HG03457 (cell line): ENCODE measurements around the gene CHD6.
"Not testable (repeated sequence)": the region's sequence is repeated elsewhere in the genome, so short reads cannot be mapped to it uniquely, and the experiment has no call there.

Experiments
- ATAC-seq: cut with Tn5 transposase; IDR thresholded peaks from one replicate; pipeline ENCODE4 v1.9.1; 2021; ENCODE audit warnings: moderate number of reproducible peaks; ENCODE audit not compliant: unreplicated experiment

CHD6 gene

GRCh38 chr20:41544472-41544871 lies 73.7 kb downstream of the CHD6 start:
- no peak for ATAC-seq

- ATAC-seq: no peak
These were observed 77.3 kb downstream of the CHD6 start for GRCh38 chr20:41540918-41541317.

GRCh38 chr20:41540459-41540858 lies 77.7 kb downstream of the CHD6 start:
- ATAC-seq: no peak

- ATAC-seq: no peak
These were observed 79.2 kb downstream of the CHD6 start for GRCh38 chr20:41538810-41539596.

- ATAC-seq: no peak
These were observed 80.3 kb downstream of the CHD6 start for GRCh38 chr20:41537865-41538264.

- ATAC-seq: not testable (repeated sequence)
These were observed 82.6 kb downstream of the CHD6 start for GRCh38 chr20:41535551-41535950.

GRCh38 chr20:41534842-41535241 lies 83.3 kb downstream of the CHD6 start:
- ATAC-seq: no peak

GRCh38 chr20:41534170-41534569 lies 84.0 kb downstream of the CHD6 start:
- no peak for ATAC-seq

GRCh38 chr20:41533537-41534136 lies 84.5 kb downstream of the CHD6 start:
- ATAC-seq: no peak

GRCh38 chr20:41532935-41533334 lies 85.2 kb downstream of the CHD6 start:
- no peak for ATAC-seq

- no peak for ATAC-seq
These were observed 86.5 kb downstream of the CHD6 start for GRCh38 chr20:41531518-41532275.

- ATAC-seq: no peak
These were observed 87.3 kb downstream of the CHD6 start for GRCh38 chr20:41530923-41531322.

GRCh38 chr20:41526327-41526726 lies 91.8 kb downstream of the CHD6 start:
- no peak for ATAC-seq

GRCh38 chr20:41524980-41525613 lies 93.1 kb downstream of the CHD6 start:
- no peak for ATAC-seq

- ATAC-seq: no peak
These were observed 94.3 kb downstream of the CHD6 start for GRCh38 chr20:41523857-41524256.

GRCh38 chr20:41513829-41514228 lies 104.3 kb downstream of the CHD6 start:
- ATAC-seq: no peak

GRCh38 chr20:41512624-41513023 lies 105.6 kb downstream of the CHD6 start:
- ATAC-seq: no peak

GRCh38 chr20:41510847-41511450 lies 107.2 kb downstream of the CHD6 start:
- ATAC-seq: no peak

GRCh38 chr20:41510224-41510623 lies 108.0 kb downstream of the CHD6 start:
- no peak for ATAC-seq

- no peak for ATAC-seq
These were observed 108.6 kb downstream of the CHD6 start for GRCh38 chr20:41509316-41510200.
